Endothelial cell of umbilical vein (primary cell): ENCODE measurements around the gene HPF1. TPM values are rescaled to one million over a fixed set of nuclear protein-coding genes. Genes with fewer than 3 reads are reported as not detected.
"Not testable (repeated sequence)": the region's sequence is repeated elsewhere in the genome, so short reads cannot be mapped to it uniquely, and the experiment has no call there.

Source experiments
- BruUV-seq: library from RNA; stranded (reverse); fragments of 400-500 nt; replicated peaks from 2 replicates; lab custom pipeline; 2021; lab: Mats Ljungman, UMichigan
- CTCF ChIA-PET: fragments of 300-600, 350-600 bp; sonication (Branson Sonifier 250); formaldehyde crosslinking; loops from one replicate; lab custom pipeline; 2021; ENCODE audit warnings: antibody characterized with exemption, inconsistent platforms; lab: Charles Lee
- POLR2A ChIA-PET: fragments of 300-600, 350-600 bp; sonication (Branson Sonifier 250); formaldehyde crosslinking; loops from one replicate; lab custom pipeline; 2021; ENCODE audit warnings: antibody characterized with exemption, inconsistent platforms; lab: Charles Lee
- DNase-seq: peaks from one replicate; pipeline ENCODE4 v3.0.0-alpha.2; 2011; ENCODE audit warnings: low read depth, low spot score
- FAIRE-seq: peaks from 2 replicates; lab custom pipeline; 2011; peaks lifted over from hg19 to GRCh38; lab: Jason Lieb, UNC
- H2AFZ ChIP-seq: 2 replicates; pipeline ENCODE4 v1.6.0; 2012; ENCODE audit warnings: low read depth, low read length, control low read depth, inconsistent platforms
- H3K27ac ChIP-seq: 2 replicates; pipeline ENCODE4 v1.5.1; 2011; ENCODE audit warnings: low read depth, mild to moderate bottlenecking, control low read depth, low read length, moderate library complexity; ENCODE audit not compliant: insufficient read depth
- H3K27me3 ChIP-seq, 2 experiments: 2 replicates each; pipeline versions ENCODE4 v1.6.0 to v1.6.1; 2011; ENCODE audit warnings: low read length in 2 of 2, mixed read lengths in 1 of 2; ENCODE audit not compliant: control insufficient read depth in 2 of 2, insufficient read depth in 2 of 2
- H3K36me3 ChIP-seq, 2 experiments: 2 replicates in 1 of 2; 3 replicates in 1 of 2; pipeline ENCODE4 v1.5.1; 2011; ENCODE audit warnings: low read length in 2 of 2, mild to moderate bottlenecking in 1 of 2, moderate library complexity in 1 of 2; ENCODE audit not compliant: control insufficient read depth in 2 of 2, insufficient read depth in 2 of 2; ENCODE audit errors: extremely low read depth in 1 of 2
- H3K4me1 ChIP-seq: 3 replicates; pipeline ENCODE4 v1.5.1; 2011; ENCODE audit warnings: mild to moderate bottlenecking, low read length; ENCODE audit not compliant: control insufficient read depth, insufficient read depth; ENCODE audit errors: extremely low read depth
- H3K4me2 ChIP-seq: 2 replicates; pipeline ENCODE4 v1.6.1; 2011; ENCODE audit warnings: low read length, control low read depth, mixed read lengths; ENCODE audit not compliant: insufficient read depth
- H3K4me3 ChIP-seq, 3 experiments: fragments of 200-600 bp in 1 of 3; sonication (generic), shearing (Covaris generic) in 1 of 3; replicated peaks in 1 of 3; 2 replicates each; pipeline ENCODE4 v1.5.1; 2011 to 2016; ENCODE audit warnings: control low read depth in 3 of 3, low read length in 3 of 3, mild to moderate bottlenecking in 2 of 3, inconsistent platforms in 1 of 3, low read depth in 1 of 3, moderate library complexity in 1 of 3; ENCODE audit not compliant: insufficient read depth in 1 of 3
- H3K79me2 ChIP-seq: 2 replicates; pipeline ENCODE4 v1.6.0; 2012; ENCODE audit warnings: low read length, inconsistent platforms; ENCODE audit not compliant: control insufficient read depth, insufficient read depth
- H3K9ac ChIP-seq: replicated peaks from 2 replicates; pipeline ENCODE3; 2011; ENCODE audit warnings: low read length, control low read depth; ENCODE audit not compliant: insufficient read depth; ENCODE audit errors: extremely low read depth
- H3K9me1 ChIP-seq: replicated peaks from 3 replicates; pipeline ENCODE4 v1.6.0; 2011; ENCODE audit warnings: mild to moderate bottlenecking, low read length; ENCODE audit not compliant: control insufficient read depth, insufficient read depth; ENCODE audit errors: extremely low read depth
- H3K9me3 ChIP-seq: replicated peaks from 2 replicates; pipeline ENCODE4 v1.5.1; 2012; ENCODE audit warnings: low read length, inconsistent platforms; ENCODE audit not compliant: control insufficient read depth, insufficient read depth
- H4K20me1 ChIP-seq: replicated peaks from 2 replicates; pipeline ENCODE3; 2011; ENCODE audit warnings: mild to moderate bottlenecking, low read length; ENCODE audit not compliant: control insufficient read depth, insufficient read depth; ENCODE audit errors: extremely low read depth
- EZH2 ChIP-seq: IDR thresholded peaks from 2 replicates; pipeline ENCODE4 v1.6.1; 2012; ENCODE audit warnings: borderline replicate concordance, low read depth, mild to moderate bottlenecking, moderate library complexity, low read length, inconsistent platforms; ENCODE audit not compliant: severe bottlenecking
- FOS ChIP-seq: IDR thresholded peaks from 2 replicates; pipeline ENCODE4 v1.6.1; 2011; ENCODE audit warnings: mild to moderate bottlenecking, low read length, moderate library complexity, borderline replicate concordance; ENCODE audit not compliant: insufficient read depth
- GATA2 ChIP-seq: IDR thresholded peaks from 2 replicates; pipeline ENCODE4 v1.7.0; 2011; ENCODE audit warnings: low read depth, mild to moderate bottlenecking, moderate library complexity, mixed read lengths, low read length; ENCODE audit not compliant: insufficient read length, insufficient read depth
- JUN ChIP-seq: IDR thresholded peaks from 2 replicates; pipeline ENCODE4 v1.6.1; 2011; ENCODE audit warnings: borderline replicate concordance, low read depth; ENCODE audit not compliant: insufficient read length, insufficient read depth
- MYC ChIP-seq: IDR thresholded peaks from one replicate; pipeline ENCODE4 v1.6.1; 2011; ENCODE audit warnings: mild to moderate bottlenecking, low read depth, low read length
- POLR2A ChIP-seq: IDR thresholded peaks from 2 replicates; pipeline ENCODE4 v1.6.1; 2012; ENCODE audit warnings: low read depth, mild to moderate bottlenecking, control low read depth, low read length
- POLR2AphosphoS5 ChIP-seq: IDR thresholded peaks from 2 replicates; pipeline ENCODE4 v1.6.1; 2012; ENCODE audit warnings: low read depth, mild to moderate bottlenecking, control low read depth, low read length, moderate library complexity; ENCODE audit not compliant: insufficient read depth
- dilution Hi-C: fragments of 300-500 bp; cut with MboI; formaldehyde crosslinking; loops from one replicate; pipeline ENCODE4 v1.15.0; 2019; ENCODE audit warnings: low sequenced_read_pairs; ENCODE audit not compliant: extremely low pct_ligation_motif_present
- intact Hi-C: fragments of 100-400 bp; cut with micrococcal nuclease; formaldehyde crosslinking; loops from one replicate; pipeline ENCODE4 v1.10.0; 2022
- polyA plus RNA-seq, 4 experiments: library from polyadenylated mRNA; depleted of rRNA in 3 of 4; stranded (reverse) in 3 of 4; unstranded in 1 of 4; fragments of >200 nt; gene quantifications; 2 replicates each; pipeline versions ENCODE4 v1.2.1 to v1.2.3, GENCODE V29; 2011 to 2012; ENCODE audit warnings: missing spikeins in 1 of 4
- total RNA-seq: library from RNA; stranded (reverse); gene quantifications from 2 replicates; pipeline ENCODE4 v1.2.3, GENCODE V29; 2021
- TF ChIP-seq, protein P1 (sequence below): IDR thresholded peaks from 2 replicates; pipeline ENCODE4 v1.6.1; 2011; ENCODE audit not compliant: insufficient read depth, insufficient read length
- TF ChIP-seq, protein P2 (sequence below), 2 donors: IDR thresholded peaks; 1 replicate in 1 of 2; 2 replicates in 1 of 2; pipeline ENCODE4 v1.5.1; 2011; ENCODE audit warnings: low read length in 2 of 2, mild to moderate bottlenecking in 2 of 2, moderate library complexity in 2 of 2, control low read depth in 1 of 2, inconsistent platforms in 1 of 2, low read depth in 1 of 2; ENCODE audit not compliant: insufficient read depth in 1 of 2; ENCODE audit errors: extremely low read depth in 1 of 2

The HPF1 gene
- total and polyA plus RNA-seq, 2 donors (not counting 3 experiments of a cell fraction or from before 2014, with no cell fraction given): 16.1 to 30.3 TPM

DNA sequence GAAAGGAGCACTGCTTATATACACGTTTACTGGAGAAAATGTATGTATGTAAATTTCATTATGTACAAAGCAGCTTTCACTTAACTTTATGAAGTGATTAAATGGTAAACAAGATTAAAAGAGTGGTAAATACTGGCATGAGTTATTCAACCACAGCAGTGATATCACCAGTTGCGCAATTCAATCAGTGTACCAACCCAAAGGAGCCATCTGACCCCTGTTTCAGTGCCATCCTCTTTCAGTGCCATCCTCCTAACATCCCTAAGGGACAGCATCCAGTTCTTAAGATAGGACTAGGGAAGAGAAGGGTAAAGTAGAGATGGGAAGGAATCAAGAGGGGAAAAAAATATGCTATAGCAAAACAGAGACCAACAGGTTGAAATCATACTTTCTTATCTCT is 16.2 kb downstream of the HPF1 start:
- no TSS peak for BruUV-seq
- no peak overlapping the region for H3K9ac ChIP-seq
- H3K27me3 ChIP-seq: no peaks in the 10 kb centered on the region
- POLR2A ChIA-PET: no interaction called here
- DNase-seq: no peak
- H3K36me3 ChIP-seq: peaks cover 5 to 7% of the 10 kb centered on the region in 2 experiments
- no peaks in the 10 kb centered on the region for H4K20me1 ChIP-seq
- TF ChIP-seq, protein P1, sequence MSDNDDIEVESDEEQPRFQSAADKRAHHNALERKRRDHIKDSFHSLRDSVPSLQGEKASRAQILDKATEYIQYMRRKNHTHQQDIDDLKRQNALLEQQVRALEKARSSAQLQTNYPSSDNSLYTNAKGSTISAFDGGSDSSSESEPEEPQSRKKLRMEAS: no peak
- TF ChIP-seq EZH2 (no peak), POLR2A (no peak), POLR2AphosphoS5 (no peak), JUN (no peak), FOS (no peak), MYC (no peak), GATA2 (no peak)
- TF ChIP-seq, protein P2, sequence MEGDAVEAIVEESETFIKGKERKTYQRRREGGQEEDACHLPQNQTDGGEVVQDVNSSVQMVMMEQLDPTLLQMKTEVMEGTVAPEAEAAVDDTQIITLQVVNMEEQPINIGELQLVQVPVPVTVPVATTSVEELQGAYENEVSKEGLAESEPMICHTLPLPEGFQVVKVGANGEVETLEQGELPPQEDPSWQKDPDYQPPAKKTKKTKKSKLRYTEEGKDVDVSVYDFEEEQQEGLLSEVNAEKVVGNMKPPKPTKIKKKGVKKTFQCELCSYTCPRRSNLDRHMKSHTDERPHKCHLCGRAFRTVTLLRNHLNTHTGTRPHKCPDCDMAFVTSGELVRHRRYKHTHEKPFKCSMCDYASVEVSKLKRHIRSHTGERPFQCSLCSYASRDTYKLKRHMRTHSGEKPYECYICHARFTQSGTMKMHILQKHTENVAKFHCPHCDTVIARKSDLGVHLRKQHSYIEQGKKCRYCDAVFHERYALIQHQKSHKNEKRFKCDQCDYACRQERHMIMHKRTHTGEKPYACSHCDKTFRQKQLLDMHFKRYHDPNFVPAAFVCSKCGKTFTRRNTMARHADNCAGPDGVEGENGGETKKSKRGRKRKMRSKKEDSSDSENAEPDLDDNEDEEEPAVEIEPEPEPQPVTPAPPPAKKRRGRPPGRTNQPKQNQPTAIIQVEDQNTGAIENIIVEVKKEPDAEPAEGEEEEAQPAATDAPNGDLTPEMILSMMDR (IDR thresholded peaks at IDR 0.05; ENCODE audit: extremely low read depth in 1 of 2, insufficient read depth in 1 of 2, low read depth in 1 of 2, low read length in 2 of 2): no peak
- CTCF ChIA-PET: interaction anchor here (1.2 to 2.0 kb wide), 2 partner anchors 14 to 129 kb away, joined by 3 to 6 read pairs; partner anchors contain the start of gene NEK1
- no peak overlapping the region for H3K4me3 ChIP-seq
- dilution Hi-C loops (no loop called here), intact Hi-C loops (no loop called here)
- no peaks in the 10 kb centered on the region for H3K9me1 ChIP-seq
- H3K79me2 ChIP-seq: no peaks in the 10 kb centered on the region
- FAIRE-seq: no peak
- no peak overlapping the region for H2AFZ ChIP-seq
- no peak overlapping the region for H3K4me2 ChIP-seq
- no peak overlapping the region for H3K27ac ChIP-seq
- H3K9me3 ChIP-seq: no peaks in the 10 kb centered on the region
- H3K4me1 ChIP-seq: no peaks in the 10 kb centered on the region

DNA sequence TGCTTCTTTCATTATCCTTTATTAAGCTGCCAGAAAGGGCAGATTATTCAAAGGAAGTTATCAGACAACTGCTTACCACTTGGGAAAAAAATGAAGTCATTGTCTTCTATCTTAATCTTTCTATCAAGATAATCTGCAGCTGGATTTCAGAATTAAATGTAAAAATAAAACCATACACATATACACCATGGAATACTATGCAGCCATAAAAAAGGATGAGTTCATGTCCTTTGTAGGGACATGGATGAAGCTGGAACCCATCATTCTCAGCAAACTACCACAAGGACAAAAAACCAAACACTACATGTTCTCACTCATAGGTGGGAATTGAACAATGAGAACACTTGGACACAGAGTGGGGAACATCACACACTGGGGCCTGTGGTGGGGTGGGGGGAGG is 19.1 kb downstream of the HPF1 start:
- H3K9me3 ChIP-seq, H3K36me3 ChIP-seq, H3K4me3 ChIP-seq, H2AFZ ChIP-seq, H4K20me1 ChIP-seq, H3K27ac ChIP-seq, H3K4me1 ChIP-seq, dilution Hi-C loops, DNase-seq, H3K27me3 ChIP-seq, H3K4me2 ChIP-seq, H3K9me1 ChIP-seq, BruUV-seq, FAIRE-seq, intact Hi-C loops, H3K9ac ChIP-seq, POLR2A ChIA-PET, H3K79me2 ChIP-seq: not testable (repeated sequence)
- CTCF ChIA-PET: interaction anchor here (1.4 kb wide), 1 partner anchor 15 kb away, joined by 4 read pairs; no protein-coding TSS in a partner anchor
